GM12864 (cell line): Measurements from ENCODE around the gene C16orf54.
"Not testable (repeated sequence)": the region's sequence is repeated elsewhere in the genome, so short reads cannot be mapped to it uniquely, and the experiment has no call there.

Experiments
- DNase-seq: peaks from one replicate; pipeline ENCODE4 v3.0.0-alpha.2; 2011; ENCODE audit warnings: low read depth
- H3K4me3 ChIP-seq: 2 replicates; pipeline ENCODE4 v1.5.1; 2011; ENCODE audit warnings: mild to moderate bottlenecking, low read depth, low read length, control low read depth
- TF ChIP-seq, protein P1 (sequence below): IDR thresholded peaks from 2 replicates; pipeline ENCODE4 v1.5.1; 2011; ENCODE audit warnings: low read depth, mild to moderate bottlenecking, moderate library complexity, low read length, control low read depth, inconsistent platforms; ENCODE audit errors: missing control alignments

Gene C16orf54

DNA sequence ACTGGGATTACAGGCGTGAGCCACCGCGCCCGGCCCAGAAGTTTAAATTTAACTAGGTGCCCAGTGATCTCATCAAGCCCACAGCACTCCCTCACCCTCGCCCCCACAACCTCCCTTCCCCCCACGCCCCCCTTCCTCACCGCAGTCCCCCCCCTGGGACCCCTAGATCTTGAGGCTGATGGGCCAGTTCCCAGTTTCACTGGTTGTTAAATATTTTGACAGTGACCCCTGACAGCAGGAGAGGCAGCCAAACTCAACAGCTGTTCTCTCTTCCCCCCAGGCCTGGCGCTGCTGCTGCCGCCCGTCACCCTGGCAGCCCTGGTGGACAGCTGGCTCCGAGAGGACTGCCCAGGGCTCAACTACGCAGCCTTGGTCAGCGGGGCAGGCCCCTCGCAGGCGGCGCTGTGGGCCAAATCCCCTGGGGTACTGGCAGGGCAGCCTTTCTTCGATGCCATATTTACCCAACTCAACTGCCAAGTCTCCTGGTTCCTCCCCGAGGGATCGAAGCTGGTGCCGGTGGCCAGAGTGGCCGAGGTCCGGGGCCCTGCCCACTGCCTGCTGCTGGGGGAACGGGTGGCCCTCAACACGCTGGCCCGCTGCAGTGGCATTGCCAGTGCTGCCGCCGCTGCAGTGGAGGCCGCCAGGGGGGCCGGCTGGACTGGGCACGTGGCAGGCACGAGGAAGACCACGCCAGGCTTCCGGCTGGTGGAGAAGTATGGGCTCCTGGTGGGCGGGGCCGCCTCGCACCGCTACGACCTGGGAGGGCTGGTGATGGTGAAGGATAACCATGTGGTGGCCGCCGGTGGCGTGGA, 51.2 kb downstream of the C16orf54 start:
- TF ChIP-seq, protein P1, sequence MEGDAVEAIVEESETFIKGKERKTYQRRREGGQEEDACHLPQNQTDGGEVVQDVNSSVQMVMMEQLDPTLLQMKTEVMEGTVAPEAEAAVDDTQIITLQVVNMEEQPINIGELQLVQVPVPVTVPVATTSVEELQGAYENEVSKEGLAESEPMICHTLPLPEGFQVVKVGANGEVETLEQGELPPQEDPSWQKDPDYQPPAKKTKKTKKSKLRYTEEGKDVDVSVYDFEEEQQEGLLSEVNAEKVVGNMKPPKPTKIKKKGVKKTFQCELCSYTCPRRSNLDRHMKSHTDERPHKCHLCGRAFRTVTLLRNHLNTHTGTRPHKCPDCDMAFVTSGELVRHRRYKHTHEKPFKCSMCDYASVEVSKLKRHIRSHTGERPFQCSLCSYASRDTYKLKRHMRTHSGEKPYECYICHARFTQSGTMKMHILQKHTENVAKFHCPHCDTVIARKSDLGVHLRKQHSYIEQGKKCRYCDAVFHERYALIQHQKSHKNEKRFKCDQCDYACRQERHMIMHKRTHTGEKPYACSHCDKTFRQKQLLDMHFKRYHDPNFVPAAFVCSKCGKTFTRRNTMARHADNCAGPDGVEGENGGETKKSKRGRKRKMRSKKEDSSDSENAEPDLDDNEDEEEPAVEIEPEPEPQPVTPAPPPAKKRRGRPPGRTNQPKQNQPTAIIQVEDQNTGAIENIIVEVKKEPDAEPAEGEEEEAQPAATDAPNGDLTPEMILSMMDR, result no peak
- no peak overlapping the region for H3K4me3 ChIP-seq
- DNase-seq, result no peak

DNA sequence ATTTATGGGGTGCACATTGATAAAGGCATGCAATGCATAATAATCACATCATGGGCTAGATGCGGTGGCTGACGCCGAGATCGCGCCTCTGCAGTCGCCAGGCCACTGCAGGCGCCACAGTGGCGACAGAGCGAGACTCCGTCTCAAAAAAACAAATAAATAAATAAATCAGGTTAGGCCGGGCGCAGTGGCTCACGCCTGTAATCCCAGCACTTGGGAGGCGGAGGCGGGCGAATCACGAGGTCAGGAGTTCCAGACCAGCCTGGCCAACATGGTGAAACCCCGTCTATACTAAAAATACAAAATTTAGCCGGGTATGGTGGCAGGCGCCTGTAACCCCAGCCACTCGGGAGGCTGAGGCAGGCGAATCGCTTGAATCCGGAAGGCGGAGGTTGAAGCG, 53.2 kb downstream of the C16orf54 start:
- DNase-seq, H3K4me3 ChIP-seq: not testable (repeated sequence)
